GM19463 (cell line): ENCODE measurements around the gene MNT.

Experiments used
- ATAC-seq: cut with Tn5 transposase; IDR thresholded peaks from one replicate; pipeline ENCODE4 v1.9.1; 2021; ENCODE audit warnings: mild to moderate bottlenecking, moderate library complexity; ENCODE audit not compliant: unreplicated experiment

MNT gene

GRCh38 chr17:2396568-2397246 lies 4.2 kb downstream of the MNT start:
- ATAC-seq: peak; percentile 16

- no peak for ATAC-seq
Measured at GRCh38 chr17:2396192-2396567, 4.7 kb downstream of the MNT start.

DNA sequence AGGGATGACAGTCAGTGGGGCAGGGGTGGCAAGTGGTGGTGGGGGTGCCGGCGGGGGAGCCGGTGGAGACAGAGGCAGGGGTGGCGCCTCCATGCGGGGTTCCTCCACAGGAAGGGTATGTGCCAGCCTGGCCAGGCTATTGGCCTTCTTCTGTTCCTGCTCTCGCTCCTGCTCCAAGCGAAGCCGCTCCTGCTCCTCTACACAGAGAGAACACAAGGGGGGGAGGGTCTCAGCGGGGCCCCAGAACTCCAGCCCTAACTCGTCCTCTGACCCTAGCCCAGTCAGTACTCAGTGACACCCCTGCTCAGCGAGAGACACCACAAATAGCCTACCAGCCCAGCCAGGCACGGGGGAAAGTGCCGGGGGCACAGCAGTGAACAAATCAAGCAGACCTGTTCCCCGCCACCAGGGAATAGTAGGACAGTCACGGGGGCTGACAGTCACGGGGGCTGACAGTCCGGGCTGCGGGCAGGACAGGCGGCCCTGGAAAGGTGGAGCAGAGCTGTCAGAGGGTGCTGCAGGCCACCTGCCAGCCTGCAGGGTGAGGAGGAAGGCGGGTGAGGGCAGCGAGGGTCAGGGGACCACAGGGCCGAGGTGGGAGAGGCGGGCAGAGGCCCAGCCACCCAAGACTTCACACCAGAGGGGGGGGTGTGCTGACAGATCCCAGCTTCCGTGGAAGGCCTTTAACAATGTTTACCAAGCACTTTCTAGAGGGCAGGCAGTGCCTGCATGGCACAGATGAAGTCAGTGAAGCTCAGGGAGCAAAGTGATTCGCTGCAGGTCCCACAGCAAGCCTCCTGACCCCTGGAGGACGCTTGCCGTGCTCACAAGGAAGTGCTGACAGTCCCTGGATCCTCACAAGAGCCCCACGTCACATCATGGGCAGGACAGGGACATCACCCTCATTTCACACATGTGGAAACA lies 5.3 kb downstream of the MNT start:
- no peak for ATAC-seq

DNA sequence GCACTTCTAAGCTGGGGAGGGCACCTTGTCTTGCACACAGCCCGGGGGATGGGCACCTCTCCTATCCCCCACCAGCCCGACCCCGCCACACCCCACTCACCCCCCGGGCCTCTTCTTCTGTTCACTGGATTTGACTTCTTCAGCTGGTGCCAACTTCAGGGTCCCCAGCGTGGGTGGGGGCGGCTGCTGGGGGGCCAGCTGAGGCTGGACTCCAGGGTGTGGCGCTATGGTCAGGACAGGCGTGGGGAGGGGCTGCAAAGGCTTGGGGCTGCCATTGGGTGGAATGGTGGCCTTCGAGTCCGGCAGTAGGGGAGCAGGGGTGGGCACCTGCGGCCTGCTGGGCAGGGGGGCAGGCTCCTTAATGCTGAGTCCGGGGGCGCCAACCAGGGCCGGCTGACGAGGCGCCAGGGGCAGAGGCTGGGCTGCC lies 6.1 kb downstream of the MNT start:
- no peak for ATAC-seq

GRCh38 chr17:2393954-2394749 lies 6.7 kb downstream of the MNT start:
- ATAC-seq: no peak

GRCh38 chr17:2393174-2393953 lies 7.5 kb downstream of the MNT start:
- ATAC-seq: peak; percentile 40

- ATAC-seq: peak; percentile 38
Measured at GRCh38 chr17:2392252-2393173, 8.3 kb downstream of the MNT start.

DNA sequence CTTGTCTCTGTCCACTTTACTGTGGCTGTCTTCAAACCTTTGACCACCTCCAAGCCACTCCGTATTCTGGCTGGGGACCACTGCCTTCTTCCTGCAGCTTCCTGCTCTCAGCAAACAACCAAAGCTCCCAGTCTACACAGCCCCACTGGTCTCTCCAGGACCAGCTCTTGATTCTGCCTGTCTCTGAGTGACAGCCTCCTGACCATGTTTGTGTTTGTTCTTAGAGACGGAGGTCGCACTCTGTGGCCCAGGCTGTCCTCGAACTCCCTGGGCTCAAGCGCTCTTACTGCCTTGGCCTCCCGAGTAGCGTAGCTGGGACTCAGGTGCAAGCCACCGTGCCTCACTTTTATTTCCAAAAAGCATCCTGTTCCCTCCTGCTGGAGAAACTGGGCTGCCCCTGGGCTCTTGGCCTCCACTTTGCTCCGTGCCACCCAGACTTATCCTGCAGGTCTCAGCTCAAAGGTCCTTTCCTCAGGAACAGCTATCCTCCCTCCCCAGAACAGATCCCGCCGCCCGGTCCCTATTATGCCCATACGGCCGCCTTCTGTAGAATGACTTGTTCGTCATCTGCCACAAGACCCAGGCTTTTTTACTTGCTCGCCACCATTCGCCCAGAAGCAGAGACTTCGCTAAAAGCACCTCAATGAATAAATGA lies 9.1 kb downstream of the MNT start:
- ATAC-seq: no peak

GRCh38 chr17:2390199-2390836 lies 10.5 kb downstream of the MNT start:
- ATAC-seq: no peak

DNA sequence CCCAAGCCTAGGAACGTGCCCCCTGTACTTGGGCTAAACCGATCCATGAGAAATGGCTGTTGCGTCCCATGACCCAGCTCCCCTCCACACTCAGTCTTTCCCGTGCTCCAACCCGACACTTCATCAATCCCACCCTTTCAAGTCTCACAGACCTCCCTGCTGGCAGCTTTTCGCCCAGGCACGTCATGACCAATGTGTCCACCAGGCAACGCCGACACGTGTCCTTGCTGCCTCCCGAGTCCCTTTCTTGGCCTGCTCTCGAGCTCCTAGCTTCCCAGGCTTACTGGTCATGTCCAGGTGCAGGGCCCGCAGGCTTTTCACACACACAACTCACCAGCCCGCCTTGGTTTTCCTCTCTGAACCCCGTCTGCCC lies 12.2 kb downstream of the MNT start:
- no peak for ATAC-seq

- ATAC-seq: no peak
Measured at GRCh38 chr17:2388020-2388682, 12.7 kb downstream of the MNT start.

DNA sequence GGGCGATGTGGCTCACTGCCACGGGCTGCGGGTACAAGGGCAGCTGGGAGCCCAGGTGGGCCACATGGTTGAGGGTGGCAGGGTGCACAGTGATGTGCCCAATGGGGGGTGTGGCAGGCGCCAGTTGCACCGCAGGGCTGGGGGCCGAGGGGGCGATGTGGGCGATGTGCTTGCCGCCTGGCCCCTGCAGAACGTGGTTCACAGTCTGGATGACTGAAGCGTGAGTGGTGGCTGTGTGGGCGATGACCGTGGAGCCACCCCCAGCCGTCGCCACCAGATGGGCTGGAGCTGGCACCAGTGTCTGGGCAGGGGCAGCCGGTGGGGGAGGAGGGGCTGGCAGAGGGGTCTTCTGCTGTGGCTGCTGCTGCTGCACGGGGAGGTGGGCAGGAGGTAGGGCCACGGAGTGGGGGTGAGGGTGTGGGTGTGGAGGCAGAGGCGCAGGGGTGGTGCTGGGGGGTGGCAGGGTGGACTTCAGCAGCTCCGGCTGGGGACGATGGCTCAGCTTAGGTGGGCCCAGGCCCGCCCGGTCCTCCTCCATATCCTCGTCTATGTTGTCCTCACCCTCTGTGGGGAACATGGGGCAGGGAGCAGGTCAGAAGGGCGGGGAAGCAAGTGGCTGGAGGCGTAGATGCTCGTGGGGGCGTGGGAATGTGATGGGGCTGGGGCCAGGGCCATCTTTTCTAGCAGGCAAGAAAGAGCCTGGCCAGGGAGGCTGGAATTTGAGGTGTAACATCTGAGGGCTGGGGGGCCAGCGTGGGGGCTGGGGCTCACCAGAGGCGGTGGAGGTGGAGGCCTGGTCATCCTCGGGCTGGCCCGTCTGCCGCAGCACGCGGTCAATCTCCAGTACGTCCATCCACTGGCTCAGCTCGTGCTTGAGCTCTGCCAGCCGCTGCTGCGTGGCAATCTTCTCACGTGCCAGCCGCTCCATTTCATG lies 13.5 kb downstream of the MNT start:
- ATAC-seq: no peak

DNA sequence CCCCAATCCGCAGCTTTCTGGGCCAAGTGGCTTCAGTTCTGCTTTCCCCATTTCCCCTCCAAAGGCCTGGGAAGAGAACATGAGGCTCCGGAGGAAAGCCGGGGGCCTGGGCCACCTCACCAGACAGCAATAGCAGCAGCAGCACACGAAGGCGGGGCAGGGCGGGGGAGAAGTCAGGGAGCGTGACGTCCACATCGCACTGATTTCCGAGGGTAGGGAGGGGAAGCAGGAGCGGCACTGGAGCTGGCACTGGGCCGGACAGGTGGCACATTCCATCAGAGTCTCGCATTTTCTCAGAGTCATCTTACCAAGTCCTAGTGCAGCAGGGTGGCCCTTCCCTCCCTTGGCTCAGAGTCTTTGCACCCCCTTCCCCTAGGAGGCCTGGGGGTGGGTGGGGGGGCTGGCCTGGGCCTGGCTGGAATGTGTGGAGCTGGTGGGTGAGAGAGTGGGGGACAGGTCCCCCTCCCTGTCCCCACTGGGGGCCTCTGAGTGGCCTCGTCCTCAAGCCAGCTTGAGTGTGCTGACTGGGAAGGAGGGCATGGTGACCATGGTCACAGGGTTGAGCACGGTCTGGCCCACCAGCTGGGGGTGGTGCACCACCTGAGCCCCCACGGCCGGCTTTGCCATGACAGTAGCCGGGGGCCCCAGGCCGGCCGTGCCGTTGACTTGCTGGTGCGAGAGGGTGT lies 14.3 kb downstream of the MNT start:
- no peak for ATAC-seq

GRCh38 chr17:2385240-2386210 lies 15.3 kb downstream of the MNT start:
- ATAC-seq: no peak

DNA sequence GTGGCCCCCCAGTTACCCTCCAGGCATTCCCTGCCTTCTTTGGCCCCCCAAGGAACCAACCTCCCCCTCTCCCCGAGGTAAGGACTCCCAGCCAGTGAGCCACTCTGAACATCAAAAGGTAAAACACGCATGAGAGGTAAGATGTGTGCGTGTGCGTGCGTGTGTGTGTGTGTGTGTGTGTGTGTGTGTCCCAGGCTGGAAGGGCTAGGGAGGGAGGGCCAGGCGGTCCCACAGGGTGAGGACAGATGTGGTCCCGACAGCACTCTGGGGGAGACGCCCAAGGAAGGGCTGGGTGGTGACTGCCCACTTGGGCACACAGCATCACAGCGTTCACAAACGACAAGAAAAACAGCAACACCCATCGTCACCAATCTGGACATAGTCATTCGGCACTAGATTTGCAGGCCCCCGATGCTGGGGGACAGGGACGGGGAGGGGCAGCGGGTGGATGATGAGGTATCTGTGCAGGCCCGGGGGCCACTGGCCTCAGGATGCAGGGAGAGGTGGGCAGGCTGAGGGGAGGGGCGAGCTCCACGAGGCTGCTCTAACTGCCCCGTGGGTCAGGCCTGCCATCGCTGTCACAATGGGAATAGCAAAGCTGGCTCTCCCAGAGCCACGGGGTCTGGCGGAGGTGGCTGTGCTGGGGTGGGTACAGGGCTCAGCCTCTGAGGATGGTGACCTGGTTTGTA lies 16.3 kb downstream of the MNT start:
- ATAC-seq: no peak
